ENCODE measurements around the gene CREM. TPM values are rescaled to one million over a fixed set of nuclear protein-coding genes. Genes with fewer than 3 reads are reported as not detected.
A peak's percentile ranks its signal among the peaks of the same experiment; 100 is the strongest.
"Not testable (repeated sequence)": the region's sequence is repeated elsewhere in the genome, so short reads cannot be mapped to it uniquely, and the experiment has no call there.

Gene CREM
- total RNA-seq, 1 experiment from 2014 or later: 38.8 TPM

DNA sequence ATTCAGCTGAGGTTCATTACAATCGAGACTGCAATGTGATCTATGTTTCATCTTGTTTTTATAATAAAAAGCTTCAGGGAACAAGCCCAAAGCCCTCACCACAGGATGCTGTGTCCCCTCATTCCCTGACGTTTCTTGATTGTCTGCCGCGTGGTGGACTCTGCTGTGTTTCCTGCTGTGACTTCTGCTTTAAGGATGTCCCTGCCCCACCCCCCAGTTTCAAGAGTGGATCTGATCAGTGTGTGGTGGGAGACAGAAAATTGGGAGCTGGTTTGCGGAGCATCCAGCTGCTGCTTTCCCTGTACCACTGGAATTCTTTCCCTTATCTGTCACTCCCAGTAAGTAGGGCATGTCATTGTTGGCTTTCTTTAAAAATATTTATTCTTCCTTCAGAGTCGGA lies 86.2 kb downstream of the CREM start:
- Histone ChIP-seq H3K9ac (ENCODE audit: low read length) (no peak overlapping the region), H3K4me1 (ENCODE audit: low read length) (peaks cover 3% of the 10 kb centered on the region; the same call in 1 of the 2 replicates), H3K4me2 (ENCODE audit: low read depth, low read length, poor library complexity, severe bottlenecking) (no peak overlapping the region), H3K4me3 (ENCODE audit: low read length) (no peak overlapping the region), H3K9me2 (replicated peaks; ENCODE audit: insufficient read depth, low read length) (no peaks in the 10 kb centered on the region), H3K79me2 (ENCODE audit: low read length) (no peaks in the 10 kb centered on the region), H3K27ac (ENCODE audit: low read length) (no peak overlapping the region), H3K36me3 (ENCODE audit: insufficient read depth, low read length) (no peaks in the 10 kb centered on the region), H2AFZ (ENCODE audit: low read length) (no peak overlapping the region), H4K20me1 (ENCODE audit: insufficient read depth, low read depth, low read length) (no peaks in the 10 kb centered on the region), H3K9me3 (ENCODE audit: low read length) (no peaks in the 10 kb centered on the region), H3K27me3 (ENCODE audit: low read length) (no peaks in the 10 kb centered on the region)
- no peak for DNase-seq

- Histone ChIP-seq H3K4me1 (ENCODE audit: low read length) (peaks cover 1% of the 10 kb centered on the region; the same call in 1 of the 2 replicates), H3K9me3 (ENCODE audit: low read length) (no peaks in the 10 kb centered on the region), H3K9me2 (replicated peaks; ENCODE audit: insufficient read depth, low read length) (no peaks in the 10 kb centered on the region), H3K27me3 (ENCODE audit: low read length) (no peaks in the 10 kb centered on the region), H3K4me3 (ENCODE audit: low read length) (no peak overlapping the region), H3K4me2 (ENCODE audit: low read depth, low read length, poor library complexity, severe bottlenecking) (no peak overlapping the region), H3K36me3 (ENCODE audit: insufficient read depth, low read length) (no peaks in the 10 kb centered on the region), H3K9ac (ENCODE audit: low read length) (no peak overlapping the region), H4K20me1 (ENCODE audit: insufficient read depth, low read depth, low read length) (no peaks in the 10 kb centered on the region), H2AFZ (ENCODE audit: low read length) (no peak overlapping the region), H3K79me2 (ENCODE audit: low read length) (no peaks in the 10 kb centered on the region), H3K27ac (ENCODE audit: low read length) (no peak overlapping the region)
- no peak for DNase-seq
These were observed 87.1 kb downstream of the CREM start for GRCh38 chr10:35213699-35214098.

DNA sequence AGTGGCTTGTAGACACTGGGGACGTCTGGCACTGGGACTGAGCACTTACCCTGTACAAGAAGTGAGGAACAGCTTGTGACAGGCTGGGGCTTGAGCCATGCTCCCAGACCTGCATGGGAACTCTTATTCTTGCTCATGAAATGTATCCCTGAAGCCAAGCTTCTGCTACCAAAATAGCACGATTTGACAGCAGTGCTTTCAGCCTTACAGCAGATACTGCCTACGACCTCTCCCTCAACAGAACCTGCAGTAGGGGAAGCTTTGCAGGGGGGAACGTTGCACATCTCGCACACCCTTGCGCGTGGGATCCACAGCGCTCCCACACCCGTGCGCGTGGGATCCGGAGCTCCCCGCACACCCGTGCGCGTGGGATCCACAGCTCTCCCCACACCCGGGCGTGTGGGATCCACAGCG lies 88.0 kb downstream of the CREM start:
- no peaks in the 10 kb centered on the region for H3K79me2 ChIP-seq (ENCODE audit: low read length)
- H3K9me3 ChIP-seq (ENCODE audit: low read length): no peaks in the 10 kb centered on the region
- no peak overlapping the region for H3K9ac ChIP-seq (ENCODE audit: low read length)
- no peaks in the 10 kb centered on the region for H3K27me3 ChIP-seq (ENCODE audit: low read length)
- no peak overlapping the region for H3K4me2 ChIP-seq (ENCODE audit: low read depth, low read length, poor library complexity, severe bottlenecking)
- H3K4me3 ChIP-seq (ENCODE audit: low read length): no peak overlapping the region
- H4K20me1 ChIP-seq (ENCODE audit: insufficient read depth, low read depth, low read length): no peaks in the 10 kb centered on the region
- no peaks in the 10 kb centered on the region for H3K9me2 ChIP-seq (replicated peaks; ENCODE audit: insufficient read depth, low read length)
- no peak for DNase-seq
- H3K4me1 ChIP-seq (ENCODE audit: low read length): no peaks in the 10 kb centered on the region
- H3K36me3 ChIP-seq (ENCODE audit: insufficient read depth, low read length): no peaks in the 10 kb centered on the region
- H2AFZ ChIP-seq (ENCODE audit: low read length): no peak overlapping the region
- H3K27ac ChIP-seq (ENCODE audit: low read length): no peak overlapping the region

DNA sequence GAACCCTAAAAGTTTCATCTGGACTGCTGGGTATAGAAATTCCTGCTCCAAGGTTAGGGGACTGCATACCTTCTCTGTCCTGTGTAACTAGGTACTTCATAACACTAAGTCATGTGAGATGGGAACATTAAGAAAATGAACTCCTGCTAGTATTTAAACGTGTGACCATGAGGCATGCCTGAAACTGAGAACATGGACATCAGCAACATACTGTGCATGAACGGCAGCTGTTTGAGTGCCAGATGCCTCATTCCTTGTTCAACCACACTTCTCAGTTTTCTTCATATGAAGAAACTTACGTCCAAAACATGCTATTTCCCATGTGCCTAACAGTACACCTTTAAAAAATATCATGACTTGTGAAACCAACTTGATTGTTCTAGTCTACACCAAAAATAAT lies 88.5 kb downstream of the CREM start:
- Histone ChIP-seq H3K27ac (ENCODE audit: low read length) (no peak overlapping the region), H3K9ac (ENCODE audit: low read length) (no peak overlapping the region), H3K36me3 (ENCODE audit: insufficient read depth, low read length) (no peaks in the 10 kb centered on the region), H3K4me1 (ENCODE audit: low read length) (no peaks in the 10 kb centered on the region), H3K27me3 (ENCODE audit: low read length) (no peaks in the 10 kb centered on the region), H3K9me2 (replicated peaks; ENCODE audit: insufficient read depth, low read length) (no peaks in the 10 kb centered on the region), H2AFZ (ENCODE audit: low read length) (no peak overlapping the region), H4K20me1 (ENCODE audit: insufficient read depth, low read depth, low read length) (no peaks in the 10 kb centered on the region), H3K4me2 (ENCODE audit: low read depth, low read length, poor library complexity, severe bottlenecking) (no peak overlapping the region), H3K9me3 (ENCODE audit: low read length) (no peaks in the 10 kb centered on the region), H3K79me2 (ENCODE audit: low read length) (no peaks in the 10 kb centered on the region), H3K4me3 (ENCODE audit: low read length) (no peak overlapping the region)
- DNase-seq: no peak

DNA sequence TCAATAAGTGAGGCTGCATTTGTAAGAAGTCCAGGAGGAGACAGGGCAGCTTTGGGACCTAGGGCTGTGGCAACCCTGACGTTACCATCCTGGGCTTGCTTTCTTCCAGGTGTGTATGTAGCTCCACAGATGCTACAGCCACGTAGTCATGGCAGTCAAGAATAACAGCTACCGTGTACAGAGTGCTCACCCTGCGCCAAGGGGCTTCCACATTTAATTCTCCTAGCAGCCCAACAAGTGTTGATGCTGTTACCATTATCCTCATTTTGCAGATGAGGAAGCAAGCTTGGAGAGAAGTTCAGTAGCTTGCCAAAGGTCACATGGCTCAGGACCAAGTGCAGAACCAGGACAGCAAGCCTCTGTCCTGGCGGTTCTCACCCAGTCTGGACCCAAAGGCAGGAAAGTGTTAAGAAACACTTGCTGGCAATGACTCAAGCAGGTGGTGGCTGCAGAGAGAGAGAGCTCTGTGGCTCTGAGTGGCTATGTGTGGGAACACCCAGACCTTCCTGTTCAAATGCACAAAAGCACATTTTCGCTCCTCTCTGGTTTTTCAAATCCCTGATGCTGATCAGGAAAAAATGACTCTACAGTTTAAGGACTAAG lies 89.8 kb downstream of the CREM start:
- no peak overlapping the region for H2AFZ ChIP-seq (ENCODE audit: low read length)
- H3K9me2 ChIP-seq (replicated peaks; ENCODE audit: insufficient read depth, low read length): no peaks in the 10 kb centered on the region
- no peak overlapping the region for H3K9ac ChIP-seq (ENCODE audit: low read length)
- H3K27ac ChIP-seq (ENCODE audit: low read length): no peak overlapping the region
- no peak overlapping the region for H3K4me2 ChIP-seq (ENCODE audit: low read depth, low read length, poor library complexity, severe bottlenecking)
- no peak for DNase-seq
- H3K4me1 ChIP-seq (ENCODE audit: low read length): no peaks in the 10 kb centered on the region
- H3K27me3 ChIP-seq (ENCODE audit: low read length): no peaks in the 10 kb centered on the region
- H3K4me3 ChIP-seq (ENCODE audit: low read length): no peak overlapping the region
- H3K36me3 ChIP-seq (ENCODE audit: insufficient read depth, low read length): no peaks in the 10 kb centered on the region
- no peaks in the 10 kb centered on the region for H3K79me2 ChIP-seq (ENCODE audit: low read length)
- H4K20me1 ChIP-seq (ENCODE audit: insufficient read depth, low read depth, low read length): no peaks in the 10 kb centered on the region
- H3K9me3 ChIP-seq (ENCODE audit: low read length): no peaks in the 10 kb centered on the region

- not testable (repeated sequence) for H3K4me3 ChIP-seq (ENCODE audit: low read length); H3K27ac ChIP-seq (ENCODE audit: low read length)
These were observed 90.3 kb downstream of the CREM start for GRCh38 chr10:35216956-35217355.

GRCh38 chr10:35217455-35217854 lies 90.8 kb downstream of the CREM start:
- H3K4me3 ChIP-seq (ENCODE audit: low read length): no peak overlapping the region
- no peaks in the 10 kb centered on the region for H3K27me3 ChIP-seq (ENCODE audit: low read length)
- no peaks in the 10 kb centered on the region for H4K20me1 ChIP-seq (ENCODE audit: insufficient read depth, low read depth, low read length)
- no peaks in the 10 kb centered on the region for H3K9me2 ChIP-seq (replicated peaks; ENCODE audit: insufficient read depth, low read length)
- DNase-seq: no peak
- no peak overlapping the region for H3K9ac ChIP-seq (ENCODE audit: low read length)
- no peaks in the 10 kb centered on the region for H3K4me1 ChIP-seq (ENCODE audit: low read length)
- no peak overlapping the region for H3K27ac ChIP-seq (ENCODE audit: low read length)
- no peaks in the 10 kb centered on the region for H3K9me3 ChIP-seq (ENCODE audit: low read length)
- no peak overlapping the region for H3K4me2 ChIP-seq (ENCODE audit: low read depth, low read length, poor library complexity, severe bottlenecking)
- no peaks in the 10 kb centered on the region for H3K36me3 ChIP-seq (ENCODE audit: insufficient read depth, low read length)
- H2AFZ ChIP-seq (ENCODE audit: low read length): no peak overlapping the region
- no peaks in the 10 kb centered on the region for H3K79me2 ChIP-seq (ENCODE audit: low read length)

More at GRCh38 chr10:35216956-35217355, 90.3 kb downstream of the CREM start:
- H3K9me2 ChIP-seq (replicated peaks; ENCODE audit: insufficient read depth, low read length); H3K36me3 ChIP-seq (ENCODE audit: insufficient read depth, low read length); H3K9me3 ChIP-seq (ENCODE audit: low read length); H4K20me1 ChIP-seq (ENCODE audit: insufficient read depth, low read depth, low read length); H3K4me2 ChIP-seq (ENCODE audit: low read depth, low read length, poor library complexity, severe bottlenecking); H3K4me1 ChIP-seq (ENCODE audit: low read length); H3K79me2 ChIP-seq (ENCODE audit: low read length); H3K9ac ChIP-seq (ENCODE audit: low read length); H3K27me3 ChIP-seq (ENCODE audit: low read length); H2AFZ ChIP-seq (ENCODE audit: low read length); DNase-seq: not testable (repeated sequence)

GRCh38 chr10:35218339-35218955 lies 91.8 kb downstream of the CREM start:
- Histone ChIP-seq H3K4me1 (ENCODE audit: low read length) (no peaks in the 10 kb centered on the region), H3K9ac (ENCODE audit: low read length) (no peak overlapping the region), H3K4me2 (ENCODE audit: low read depth, low read length, poor library complexity, severe bottlenecking) (no peak overlapping the region), H3K9me3 (ENCODE audit: low read length) (no peaks in the 10 kb centered on the region), H2AFZ (ENCODE audit: low read length) (no peak overlapping the region), H3K27ac (ENCODE audit: low read length) (no peak overlapping the region), H3K27me3 (ENCODE audit: low read length) (no peaks in the 10 kb centered on the region), H4K20me1 (ENCODE audit: insufficient read depth, low read depth, low read length) (no peaks in the 10 kb centered on the region), H3K36me3 (ENCODE audit: insufficient read depth, low read length) (no peaks in the 10 kb centered on the region), H3K79me2 (ENCODE audit: low read length) (no peaks in the 10 kb centered on the region), H3K9me2 (replicated peaks; ENCODE audit: insufficient read depth, low read length) (no peaks in the 10 kb centered on the region), H3K4me3 (ENCODE audit: low read length) (no peak overlapping the region)
- DNase-seq: peak; percentile 94

Data from Karpas-422 (cell line).